Retinal pigment epithelial cell (primary cell): ENCODE data around the gene SLC44A5.

ENCODE experiments used
- DNase-seq: peaks from one replicate; pipeline ENCODE4 v3.0.0-alpha.2; 2010; ENCODE audit warnings: low read depth
- H3K4me3 ChIP-seq: 2 replicates; pipeline ENCODE4 v1.5.1; 2011; ENCODE audit warnings: mild to moderate bottlenecking, low read length, control low read depth, moderate library complexity
- TF ChIP-seq, protein P1 (sequence below): conservative IDR thresholded peaks from 2 replicates; pipeline ENCODE4 v1.5.1; 2011; ENCODE audit warnings: low read depth, low read length, control low read depth, inconsistent platforms

SLC44A5 gene

DNA sequence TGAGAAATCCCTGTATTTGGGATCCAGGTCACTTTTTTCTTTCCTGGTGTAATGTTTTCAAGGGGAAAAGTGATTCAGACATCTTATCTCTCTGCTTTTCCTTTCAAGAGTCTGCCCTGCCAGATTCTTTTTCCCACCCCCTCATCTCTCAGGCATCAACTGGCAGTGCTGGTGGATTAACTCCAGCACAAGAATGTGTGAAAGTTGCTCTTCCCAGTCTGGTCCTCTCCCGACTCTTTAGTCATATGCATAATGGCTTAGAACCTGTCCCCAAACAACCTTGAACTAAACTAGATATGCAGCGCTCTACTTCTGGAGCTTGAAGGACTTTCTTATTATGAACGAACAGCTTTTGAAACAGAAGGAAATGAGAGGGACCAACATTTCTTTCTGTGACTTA lies 88.5 kb downstream of the SLC44A5 start:
- no peak overlapping the region for H3K4me3 ChIP-seq
- TF ChIP-seq, protein P1, sequence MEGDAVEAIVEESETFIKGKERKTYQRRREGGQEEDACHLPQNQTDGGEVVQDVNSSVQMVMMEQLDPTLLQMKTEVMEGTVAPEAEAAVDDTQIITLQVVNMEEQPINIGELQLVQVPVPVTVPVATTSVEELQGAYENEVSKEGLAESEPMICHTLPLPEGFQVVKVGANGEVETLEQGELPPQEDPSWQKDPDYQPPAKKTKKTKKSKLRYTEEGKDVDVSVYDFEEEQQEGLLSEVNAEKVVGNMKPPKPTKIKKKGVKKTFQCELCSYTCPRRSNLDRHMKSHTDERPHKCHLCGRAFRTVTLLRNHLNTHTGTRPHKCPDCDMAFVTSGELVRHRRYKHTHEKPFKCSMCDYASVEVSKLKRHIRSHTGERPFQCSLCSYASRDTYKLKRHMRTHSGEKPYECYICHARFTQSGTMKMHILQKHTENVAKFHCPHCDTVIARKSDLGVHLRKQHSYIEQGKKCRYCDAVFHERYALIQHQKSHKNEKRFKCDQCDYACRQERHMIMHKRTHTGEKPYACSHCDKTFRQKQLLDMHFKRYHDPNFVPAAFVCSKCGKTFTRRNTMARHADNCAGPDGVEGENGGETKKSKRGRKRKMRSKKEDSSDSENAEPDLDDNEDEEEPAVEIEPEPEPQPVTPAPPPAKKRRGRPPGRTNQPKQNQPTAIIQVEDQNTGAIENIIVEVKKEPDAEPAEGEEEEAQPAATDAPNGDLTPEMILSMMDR: no peak
- peak; percentile 86 for DNase-seq

DNA sequence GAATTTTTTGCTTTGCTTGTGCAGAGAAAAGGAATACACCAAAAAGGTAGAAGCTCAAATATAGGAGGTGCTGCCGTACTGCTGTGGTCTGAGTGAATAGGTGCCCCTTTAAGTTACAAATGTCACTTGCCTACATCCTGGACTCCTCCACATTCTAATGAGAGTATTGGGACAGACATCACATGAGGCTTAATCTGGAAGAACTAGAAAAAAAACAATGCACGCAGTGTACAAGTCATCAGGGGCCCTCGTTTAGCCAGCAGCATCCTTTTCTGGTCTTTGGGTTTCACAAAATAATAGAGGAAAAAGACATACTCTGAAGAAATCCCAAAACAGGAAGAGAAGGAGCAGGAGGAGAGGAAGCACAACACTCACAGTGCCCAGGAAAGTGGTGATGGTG lies 89.3 kb downstream of the SLC44A5 start:
- TF ChIP-seq, protein P1: no peak
- H3K4me3 ChIP-seq: no peak overlapping the region

DNA sequence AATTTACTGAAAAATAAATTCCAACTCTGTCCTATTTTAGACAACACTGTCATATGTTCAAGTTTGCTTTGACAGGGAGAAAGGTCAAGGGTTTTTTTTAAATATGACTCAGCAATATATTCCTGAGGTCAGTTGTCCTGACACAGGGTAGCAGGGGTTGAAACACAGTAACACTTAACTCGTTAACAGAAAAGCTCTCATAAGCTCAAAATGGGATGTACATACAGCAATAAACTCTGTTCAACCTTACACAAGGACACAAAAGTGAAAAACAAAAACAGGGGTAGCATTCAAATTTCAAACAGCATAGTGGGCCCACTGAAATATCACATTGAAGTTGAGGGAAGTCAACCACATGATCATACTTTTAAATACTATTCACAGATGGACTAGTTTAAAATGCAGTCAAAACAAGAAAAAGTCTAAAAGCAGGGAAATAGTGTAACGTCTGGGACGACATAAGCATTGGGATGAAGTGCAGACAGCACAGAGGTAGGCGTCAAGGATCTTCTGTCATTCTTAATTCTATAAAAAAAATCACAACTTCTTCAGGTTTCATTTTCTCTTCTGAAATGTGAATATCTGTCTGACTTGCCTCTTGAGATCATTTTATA lies 89.9 kb downstream of the SLC44A5 start:
- no peak overlapping the region for H3K4me3 ChIP-seq
- no peak for DNase-seq
- TF ChIP-seq, protein P1: no peak

More for the DNA sequence above, 89.3 kb downstream of the SLC44A5 start:
- no peak for DNase-seq

DNA sequence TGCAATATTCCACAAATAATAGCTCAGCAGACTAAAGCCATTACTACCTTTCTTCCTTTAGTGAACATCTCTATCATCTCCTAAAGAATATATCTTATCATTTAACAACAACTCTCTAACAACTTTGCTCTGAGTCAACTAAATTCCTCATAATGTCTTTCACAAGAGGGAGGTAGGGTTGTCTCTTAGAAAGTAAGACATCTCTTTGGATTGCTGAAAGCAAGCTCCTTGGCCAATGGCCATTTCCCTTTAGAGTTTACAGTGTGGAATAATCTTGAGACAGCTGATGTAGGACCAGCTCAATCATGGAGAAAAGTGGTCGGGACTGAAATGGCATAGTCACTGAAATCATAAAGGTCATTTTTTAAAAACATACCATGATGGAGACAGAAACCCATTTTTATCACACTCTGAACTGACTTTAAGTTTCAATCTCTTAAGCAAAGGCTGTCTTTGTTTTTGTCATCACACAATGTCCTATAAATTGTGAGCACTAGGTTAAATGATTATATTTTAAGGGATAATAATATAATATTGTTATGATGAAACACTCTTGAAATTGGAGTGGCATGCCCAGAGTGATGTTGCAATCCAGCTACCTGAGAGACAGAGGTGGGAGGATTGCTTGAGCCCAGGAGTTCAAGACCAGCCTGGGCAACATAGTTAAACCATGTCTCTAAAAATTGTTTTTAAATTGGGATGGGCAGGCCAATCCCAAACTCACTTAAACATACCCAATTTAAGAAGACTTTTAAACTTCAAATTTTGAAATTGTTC lies 91.1 kb downstream of the SLC44A5 start:
- TF ChIP-seq, protein P1: no peak
- no peak for DNase-seq
- no peak overlapping the region for H3K4me3 ChIP-seq

DNA sequence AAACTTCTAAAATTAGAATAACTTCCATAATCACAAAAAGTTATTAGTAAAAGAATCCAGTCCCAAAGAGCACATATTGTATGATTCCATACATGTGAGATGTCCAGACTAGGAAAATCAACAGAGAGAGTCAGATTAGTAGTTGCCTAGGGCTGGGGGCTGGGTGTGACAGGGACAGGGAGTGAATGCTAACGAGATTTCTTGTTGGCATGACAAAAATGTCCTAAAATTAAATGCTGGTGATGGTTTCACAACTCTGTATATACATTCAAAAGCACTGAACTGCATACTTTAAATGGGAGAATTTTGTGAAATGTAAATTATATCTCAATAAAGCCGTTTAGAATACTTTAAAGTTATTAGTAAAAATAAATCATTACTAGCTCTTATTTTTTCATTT lies 92.2 kb downstream of the SLC44A5 start:
- no peak overlapping the region for H3K4me3 ChIP-seq
- TF ChIP-seq, protein P1: no peak
- no peak for DNase-seq

DNA sequence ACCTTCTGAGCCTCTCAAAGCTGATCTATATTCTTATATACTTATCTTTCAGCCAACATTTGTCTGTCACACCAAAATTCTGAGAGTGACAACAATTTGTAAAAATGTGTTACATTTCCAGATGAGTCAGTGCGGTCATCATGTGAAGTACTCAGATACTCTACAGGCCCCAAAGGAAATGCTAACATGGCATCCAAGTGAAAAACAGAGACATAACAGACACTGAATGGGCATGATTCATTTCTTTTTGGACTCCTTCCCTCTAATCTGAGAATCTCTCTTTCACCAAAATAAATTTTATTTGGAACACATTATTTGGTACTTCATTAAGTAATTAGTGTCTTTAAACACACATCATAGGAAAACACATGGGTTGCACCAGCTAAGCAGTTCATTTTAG lies 96.6 kb downstream of the SLC44A5 start:
- TF ChIP-seq, protein P1: no peak
- no peak overlapping the region for H3K4me3 ChIP-seq
- DNase-seq: no peak

DNA sequence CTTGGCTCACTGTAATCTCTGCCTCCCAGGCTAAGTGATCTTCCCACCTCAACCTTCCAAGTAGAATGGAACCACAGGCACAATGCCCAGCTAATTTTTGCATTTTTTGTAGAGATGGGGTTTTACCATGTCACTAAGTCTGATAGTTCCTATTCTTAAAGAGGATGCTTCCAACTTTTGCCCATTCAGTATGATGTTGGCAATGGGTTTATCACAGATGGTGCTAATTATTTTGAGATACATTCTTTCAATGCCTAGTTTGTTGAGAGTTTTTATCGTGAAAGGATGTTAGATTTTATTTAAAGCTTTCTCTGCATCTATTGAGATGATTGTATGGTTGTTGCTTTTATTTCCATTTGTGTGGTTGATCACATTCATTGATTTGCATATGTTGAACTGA lies 103.9 kb downstream of the SLC44A5 start:
- DNase-seq: no peak
- TF ChIP-seq, protein P1: no peak
- no peak overlapping the region for H3K4me3 ChIP-seq
